NT2/D1 (cell line): Measurements from ENCODE around the gene CNIH2.

Source experiments
- DNase-seq: peaks from one replicate; pipeline ENCODE4 v3.0.0-alpha.2; 2011; ENCODE audit warnings: low read depth, low spot score
- H3K27me3 ChIP-seq: 2 replicates; pipeline ENCODE4 v1.6.0; 2011; ENCODE audit warnings: mild to moderate bottlenecking; ENCODE audit not compliant: insufficient read length, insufficient read depth
- H3K36me3 ChIP-seq: 2 replicates; pipeline ENCODE4 v1.6.1; 2011; ENCODE audit warnings: mild to moderate bottlenecking, low read length, mixed read lengths; ENCODE audit not compliant: insufficient read depth, insufficient read length
- H3K4me1 ChIP-seq: 2 replicates; pipeline ENCODE4 v1.5.1; 2011; ENCODE audit not compliant: insufficient read depth, insufficient read length
- H3K4me3 ChIP-seq: 2 replicates; pipeline ENCODE4 v1.5.1; 2011; ENCODE audit warnings: low read depth; ENCODE audit not compliant: insufficient read length
- H3K9ac ChIP-seq: 2 replicates; pipeline ENCODE4 v1.6.0; 2011; ENCODE audit warnings: low read depth; ENCODE audit not compliant: insufficient read length
- H3K9me3 ChIP-seq: 2 replicates; pipeline ENCODE4 v1.5.1; 2011; ENCODE audit warnings: mild to moderate bottlenecking, low read length; ENCODE audit not compliant: insufficient read depth
- SUZ12 ChIP-seq: IDR thresholded peaks from 2 replicates; pipeline ENCODE4 v1.6.1; 2011; ENCODE audit not compliant: insufficient read length, insufficient read depth; ENCODE audit errors: extremely low read depth
- YY1 ChIP-seq: IDR thresholded peaks from 2 replicates; pipeline ENCODE4 v1.6.1; 2011; ENCODE audit not compliant: insufficient read length, insufficient read depth
- ZNF274 ChIP-seq: IDR thresholded peaks from 2 replicates; pipeline ENCODE4 v1.6.1; 2011; ENCODE audit warnings: mild to moderate bottlenecking, low read depth, low read length

CNIH2 gene

GRCh38 chr11:66235141-66235540 lies 42.8 kb upstream of the CNIH2 start:
- Histone ChIP-seq H3K36me3 (peaks cover 92% of the 10 kb centered on the region), H3K9me3 (no peaks in the 10 kb centered on the region), H3K4me1 (peaks cover 10% of the 10 kb centered on the region), H3K4me3 (no peak overlapping the region), H3K9ac (no peak overlapping the region), H3K27me3 (no peaks in the 10 kb centered on the region)
- no peak for DNase-seq
- TF ChIP-seq SUZ12 (no peak), ZNF274 (no peak), YY1 (no peak)

GRCh38 chr11:66237867-66238266 lies 40.1 kb upstream of the CNIH2 start:
- Histone ChIP-seq H3K4me1 (peaks cover 14% of the 10 kb centered on the region), H3K27me3 (no peaks in the 10 kb centered on the region), H3K9me3 (no peaks in the 10 kb centered on the region), H3K36me3 (peaks cover 88% of the 10 kb centered on the region), H3K4me3 (no peak overlapping the region), H3K9ac (no peak overlapping the region)
- TF ChIP-seq SUZ12 (no peak), YY1 (no peak), ZNF274 (no peak)
- no peak for DNase-seq

GRCh38 chr11:66238786-66239413 lies 39.1 kb upstream of the CNIH2 start:
- no peak overlapping the region for H3K9ac ChIP-seq
- no peak for DNase-seq
- TF ChIP-seq ZNF274 (no peak), SUZ12 (no peak), YY1 (no peak)
- peaks cover 86% of the 10 kb centered on the region for H3K36me3 ChIP-seq
- no peaks in the 10 kb centered on the region for H3K9me3 ChIP-seq
- peaks cover 14% of the 10 kb centered on the region for H3K4me1 ChIP-seq
- no peaks in the 10 kb centered on the region for H3K27me3 ChIP-seq
- no peak overlapping the region for H3K4me3 ChIP-seq

- no peak overlapping the region for H3K9ac ChIP-seq
- H3K4me1 ChIP-seq = peaks cover 14% of the 10 kb centered on the region
- no peak overlapping the region for H3K4me3 ChIP-seq
- DNase-seq = no peak
- H3K9me3 ChIP-seq = no peaks in the 10 kb centered on the region
- no peaks in the 10 kb centered on the region for H3K27me3 ChIP-seq
- peaks cover 86% of the 10 kb centered on the region for H3K36me3 ChIP-seq
- TF ChIP-seq YY1 (no peak), SUZ12 (no peak), ZNF274 (no peak)
These were observed 38.5 kb upstream of the CNIH2 start for GRCh38 chr11:66239511-66239910.

GRCh38 chr11:66239998-66240780 lies 37.8 kb upstream of the CNIH2 start:
- TF ChIP-seq ZNF274 = no peak
- no peak for TF ChIP-seq YY1
- TF ChIP-seq SUZ12 = no peak
- Histone ChIP-seq H3K4me1 (peaks cover 14% of the 10 kb centered on the region), H3K4me3 (no peak overlapping the region), H3K9ac (peak overlapping the region; percentile 37), H3K27me3 (no peaks in the 10 kb centered on the region), H3K36me3 (peaks cover 86% of the 10 kb centered on the region), H3K9me3 (no peaks in the 10 kb centered on the region)
- no peak for DNase-seq

- H3K9ac ChIP-seq = no peak overlapping the region
- TF ChIP-seq SUZ12 (no peak), YY1 (no peak), ZNF274 (no peak)
These were observed 37.2 kb upstream of the CNIH2 start for GRCh38 chr11:66240781-66241136.

GRCh38 chr11:66242095-66242765 lies 35.7 kb upstream of the CNIH2 start:
- Histone ChIP-seq H3K9me3 (no peaks in the 10 kb centered on the region), H3K27me3 (no peaks in the 10 kb centered on the region), H3K9ac (peak overlapping the region; percentile 12), H3K36me3 (peaks cover 77% of the 10 kb centered on the region), H3K4me1 (peaks cover 14% of the 10 kb centered on the region), H3K4me3 (no peak overlapping the region)
- no peak for TF ChIP-seq ZNF274
- TF ChIP-seq YY1 = no peak
- no peak for DNase-seq

More at GRCh38 chr11:66240781-66241136, 37.2 kb upstream of the CNIH2 start:
- no peak for DNase-seq
- Histone ChIP-seq H3K4me1 (peaks cover 14% of the 10 kb centered on the region), H3K36me3 (peaks cover 82% of the 10 kb centered on the region), H3K9me3 (no peaks in the 10 kb centered on the region), H3K27me3 (no peaks in the 10 kb centered on the region), H3K4me3 (no peak overlapping the region)
